ENCODE measurements around the gene ZBTB7A.
A peak's percentile ranks its signal among the peaks of the same experiment; 100 is the strongest.

GRCh38 chr19:4067396-4068046 is 822 bp upstream of the ZBTB7A start:
- no peak for TF ChIP-seq EP300 (IDR thresholded peaks at IDR 0.05)
- no peak for TF ChIP-seq CTCF (IDR thresholded peaks at IDR 0.05)
- TF ChIP-seq POLR2AphosphoS5 (IDR thresholded peaks at IDR 0.05): no peak
- peak in 1 of 2 donors; percentile 32 for TF ChIP-seq POLR2A (IDR thresholded peaks at IDR 0.05)
